ENCODE measurements around the gene RPL6. TPM values are rescaled to one million over a fixed set of nuclear protein-coding genes. Genes with fewer than 3 reads are reported as not detected.

RPL6 gene
- total and polyA plus RNA-seq, 9 of the 15 experiments (the other 6 are each of a cell fraction or from before 2014, with no cell fraction given), result 1,519 to 3,103 (median 2,396) TPM

GRCh38 chr12:112409064-112409905 lies at the start of gene RPL6 (continued):
- TF ChIP-seq CLOCK (CRISPR knock-in tag; IDR thresholded peaks at IDR 0.05; ENCODE audit: borderline replicate concordance) (no peak), FIP1L1 (IDR thresholded peaks at IDR 0.05; ENCODE audit: low read depth, low read length, poor library complexity, severe bottlenecking) (no peak), BMI1 (IDR thresholded peaks at IDR 0.05; ENCODE audit: low read length) (no peak), PML (IDR thresholded peaks at IDR 0.05; ENCODE audit: low read length) (peak; percentile 90), MAFG (tag; conservative IDR thresholded peaks at IDR 0.05) (no peak), THRAP3 (IDR thresholded peaks at IDR 0.05; ENCODE audit: borderline replicate concordance) (no peak), SIX5 (IDR thresholded peaks at IDR 0.05; ENCODE audit: borderline replicate concordance in 1 of 2, insufficient read depth in 1 of 2, low read depth in 1 of 2, low read length in 2 of 2) (peak; percentile 71 to 79), BDP1 (IDR thresholded peaks at IDR 0.05; ENCODE audit: insufficient read depth, insufficient read length) (no peak), ZNF449 (CRISPR knock-in tag; IDR thresholded peaks at IDR 0.05) (no peak), PTTG1 (tag; IDR thresholded peaks at IDR 0.05; ENCODE audit: low read depth) (no peak), ETV1 (tag; conservative IDR thresholded peaks at IDR 0.05; ENCODE audit: low read depth) (peak; percentile 87), ZNF224 (CRISPR knock-in tag; IDR thresholded peaks at IDR 0.05) (no peak), E4F1 (CRISPR knock-in tag; IDR thresholded peaks at IDR 0.05; ENCODE audit: borderline replicate concordance) (no peak), NBN (IDR thresholded peaks at IDR 0.05; ENCODE audit: low read depth) (no peak; the same call in 1 of the 2 replicates), DIDO1 (tag; IDR thresholded peaks at IDR 0.05; ENCODE audit: low read depth) (0 out of 2 replicates have a peak, but pooled peaks have one; percentile 28), ADNP (tag; IDR thresholded peaks at IDR 0.05) (peak; percentile 98), CBFA2T3 (IDR thresholded peaks at IDR 0.05) (no peak), DPF2 (IDR thresholded peaks at IDR 0.05) (peak; percentile 66), ZNF146 (CRISPR knock-in tag; IDR thresholded peaks at IDR 0.05; ENCODE audit: unreplicated experiment) (no peak), TAL1 (IDR thresholded peaks at IDR 0.05) (no peak), MYC (IDR thresholded peaks at IDR 0.05; ENCODE audit: low read depth, low read length) (peak; percentile 98), MYC (CRISPR knock-in tag; IDR thresholded peaks at IDR 0.05; ENCODE audit: borderline replicate concordance, low read depth) (peak; percentile 93), PCBP1 (IDR thresholded peaks at IDR 0.05; ENCODE audit: low read depth, low read length, poor library complexity, severe bottlenecking) (no peak)

All from K562 (cell line).